Measurements from ENCODE around the gene TNFRSF21.

Gene TNFRSF21

DNA sequence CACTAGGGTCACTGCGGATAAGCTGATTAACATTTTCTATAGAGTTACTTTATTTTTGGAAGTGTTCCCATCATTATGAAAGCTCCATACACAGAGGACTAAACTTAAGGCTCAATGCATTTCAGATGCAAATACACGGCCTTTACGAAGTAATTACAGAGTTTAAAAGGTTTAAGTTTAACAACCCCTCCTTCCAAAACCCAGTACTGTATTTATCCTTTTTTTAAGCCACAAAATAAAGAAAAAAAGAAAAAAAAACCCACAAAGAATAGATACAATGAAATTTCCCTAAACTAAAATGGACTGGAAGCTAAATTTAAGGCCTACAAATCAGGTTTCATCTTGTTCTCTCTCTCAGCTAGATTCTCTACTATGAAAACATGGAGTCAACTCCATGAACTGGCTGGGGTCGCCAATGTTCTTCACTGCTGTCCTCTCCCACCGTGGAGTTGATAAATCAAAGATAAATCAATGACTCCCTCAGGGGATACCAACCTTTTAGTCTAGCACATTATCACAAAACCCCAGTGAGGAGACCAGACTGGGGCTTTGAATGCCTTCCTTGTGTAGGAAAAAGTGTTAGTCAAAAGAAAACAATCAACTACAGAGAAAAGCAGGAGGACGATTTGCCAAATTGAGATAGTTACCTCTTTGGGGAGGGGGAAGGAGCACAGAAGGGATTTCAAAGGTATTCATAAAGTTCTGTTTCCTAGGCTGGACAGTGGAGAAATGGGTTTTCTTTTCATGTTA, 52.5 kb downstream of the TNFRSF21 start:
- no peaks in the 10 kb centered on the region for H3K27me3 ChIP-seq (ENCODE audit: control insufficient read depth in 1 of 2, insufficient read depth in 2 of 2, low read length in 2 of 2)
- H3K4me3 ChIP-seq (ENCODE audit: low read depth in 1 of 2, low read length in 2 of 2) = no peak overlapping the region
- no peak overlapping the region for H3K27ac ChIP-seq (ENCODE audit: low read depth, low read length)
- peaks cover 0 to 6% of the 10 kb centered on the region in 2 donors for H3K36me3 ChIP-seq (ENCODE audit: control insufficient read depth in 1 of 2, insufficient read depth in 2 of 2, low read length in 2 of 2)
- no peaks in the 10 kb centered on the region for H3K4me1 ChIP-seq (ENCODE audit: control insufficient read depth in 1 of 2, insufficient read depth in 2 of 2, low read length in 2 of 2)
- H3K9ac ChIP-seq (ENCODE audit: low read depth in 1 of 2, low read length in 2 of 2) = no peak overlapping the region
- no peaks in the 10 kb centered on the region for H3K9me3 ChIP-seq (ENCODE audit: control insufficient read depth in 1 of 2, low read length in 2 of 2)

DNA sequence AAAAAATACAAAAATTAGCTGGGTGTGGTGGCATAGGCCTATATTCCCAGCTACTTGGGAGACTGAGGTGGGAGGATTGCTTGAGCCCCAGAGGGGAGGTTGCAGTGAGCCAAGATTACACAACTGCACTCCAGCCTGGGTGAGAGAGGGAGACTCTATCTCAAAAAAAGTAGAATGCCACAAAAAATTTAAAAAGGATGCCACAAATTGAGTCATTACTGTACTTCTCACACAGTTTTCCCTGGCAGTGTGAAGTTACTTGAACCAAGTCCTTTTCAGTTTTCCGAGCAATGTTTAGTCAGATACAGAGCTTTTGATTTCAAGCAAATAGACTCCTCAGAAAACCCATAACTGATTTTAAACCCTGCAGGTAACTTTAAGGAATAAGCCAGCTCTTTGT, 53.3 kb downstream of the TNFRSF21 start:
- no peaks in the 10 kb centered on the region for H3K27me3 ChIP-seq (ENCODE audit: control insufficient read depth in 1 of 2, insufficient read depth in 2 of 2, low read length in 2 of 2)
- peaks cover 0 to 6% of the 10 kb centered on the region in 2 donors for H3K36me3 ChIP-seq (ENCODE audit: control insufficient read depth in 1 of 2, insufficient read depth in 2 of 2, low read length in 2 of 2)
- H3K4me1 ChIP-seq (ENCODE audit: control insufficient read depth in 1 of 2, insufficient read depth in 2 of 2, low read length in 2 of 2) = no peaks in the 10 kb centered on the region
- no peak overlapping the region for H3K4me3 ChIP-seq (ENCODE audit: low read depth in 1 of 2, low read length in 2 of 2)
- no peak overlapping the region for H3K27ac ChIP-seq (ENCODE audit: low read depth, low read length)
- no peaks in the 10 kb centered on the region for H3K9me3 ChIP-seq (ENCODE audit: control insufficient read depth in 1 of 2, low read length in 2 of 2)
- no peak overlapping the region for H3K9ac ChIP-seq (ENCODE audit: low read depth in 1 of 2, low read length in 2 of 2)

DNA sequence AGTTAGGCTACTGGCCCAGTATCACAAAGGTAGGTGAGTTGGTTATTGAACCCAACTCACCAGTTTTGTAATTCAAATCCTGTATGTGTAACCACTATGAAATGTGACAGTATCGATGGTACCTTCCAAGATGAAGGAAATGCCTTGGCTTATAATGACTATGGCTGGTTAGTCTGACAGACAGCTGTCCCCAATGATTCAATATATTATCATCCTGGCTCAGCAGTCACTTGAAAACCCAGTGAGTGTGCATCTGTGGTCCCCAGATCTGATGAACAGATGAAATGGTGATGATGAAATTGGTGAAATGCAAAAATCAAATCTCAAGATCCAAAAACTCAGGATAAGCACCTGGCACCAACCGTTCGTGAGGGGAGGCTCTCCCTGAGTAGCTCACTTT, 54.8 kb downstream of the TNFRSF21 start:
- peaks cover 0 to 6% of the 10 kb centered on the region in 2 donors for H3K36me3 ChIP-seq (ENCODE audit: control insufficient read depth in 1 of 2, insufficient read depth in 2 of 2, low read length in 2 of 2)
- H3K9ac ChIP-seq (ENCODE audit: low read depth in 1 of 2, low read length in 2 of 2) = no peak overlapping the region
- H3K4me3 ChIP-seq (ENCODE audit: low read depth in 1 of 2, low read length in 2 of 2) = no peak overlapping the region
- no peaks in the 10 kb centered on the region for H3K4me1 ChIP-seq (ENCODE audit: control insufficient read depth in 1 of 2, insufficient read depth in 2 of 2, low read length in 2 of 2)
- no peaks in the 10 kb centered on the region for H3K27me3 ChIP-seq (ENCODE audit: control insufficient read depth in 1 of 2, insufficient read depth in 2 of 2, low read length in 2 of 2)
- no peak overlapping the region for H3K27ac ChIP-seq (ENCODE audit: low read depth, low read length)
- no peaks in the 10 kb centered on the region for H3K9me3 ChIP-seq (ENCODE audit: control insufficient read depth in 1 of 2, low read length in 2 of 2)

DNA sequence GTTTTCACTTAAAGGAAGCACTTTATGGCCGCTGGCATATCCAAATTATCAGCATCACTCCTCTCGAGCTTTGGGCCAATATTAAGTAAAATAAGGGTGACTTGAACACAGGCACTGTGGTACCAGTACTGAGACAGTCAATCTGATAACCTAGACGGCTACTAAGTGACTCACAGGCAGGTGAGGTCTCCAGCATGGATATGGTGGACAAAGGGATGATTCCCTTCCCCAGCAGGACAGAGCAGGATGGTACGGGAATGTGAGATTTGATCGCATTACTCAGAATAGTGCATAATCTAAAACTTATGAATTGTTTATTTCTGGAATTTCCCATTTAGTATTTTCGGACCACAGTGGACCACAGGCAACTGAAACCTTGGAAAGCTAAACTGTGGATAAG, 55.7 kb downstream of the TNFRSF21 start:
- Histone ChIP-seq H3K36me3 (ENCODE audit: control insufficient read depth in 1 of 2, insufficient read depth in 2 of 2, low read length in 2 of 2) (peaks cover 0 to 6% of the 10 kb centered on the region in 2 donors), H3K4me3 (ENCODE audit: low read depth in 1 of 2, low read length in 2 of 2) (no peak overlapping the region), H3K9me3 (ENCODE audit: control insufficient read depth in 1 of 2, low read length in 2 of 2) (no peaks in the 10 kb centered on the region), H3K27ac (ENCODE audit: low read depth, low read length) (no peak overlapping the region), H3K9ac (ENCODE audit: low read depth in 1 of 2, low read length in 2 of 2) (no peak overlapping the region), H3K4me1 (ENCODE audit: control insufficient read depth in 1 of 2, insufficient read depth in 2 of 2, low read length in 2 of 2) (no peaks in the 10 kb centered on the region), H3K27me3 (ENCODE audit: control insufficient read depth in 1 of 2, insufficient read depth in 2 of 2, low read length in 2 of 2) (no peaks in the 10 kb centered on the region)

DNA sequence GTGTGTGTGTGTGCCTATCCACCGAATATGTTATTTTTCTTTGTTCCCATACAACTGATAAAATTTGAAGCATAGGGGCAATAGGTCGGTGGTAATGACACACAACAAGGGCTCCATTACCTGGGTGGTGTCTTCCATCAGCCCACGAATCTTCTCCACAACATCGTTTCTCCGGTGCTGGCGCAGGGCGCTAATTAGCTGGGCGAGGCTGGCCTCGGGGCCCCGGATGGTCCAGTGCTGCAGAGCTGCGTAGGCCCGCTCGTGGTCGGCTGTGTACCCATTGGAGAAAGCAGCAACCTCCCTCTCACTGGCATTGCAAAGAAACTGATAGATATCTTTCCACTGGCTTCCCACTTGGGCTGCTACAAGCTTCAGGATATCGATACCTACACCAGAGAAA, 56.6 kb downstream of the TNFRSF21 start:
- Histone ChIP-seq H3K36me3 (ENCODE audit: control insufficient read depth in 1 of 2, insufficient read depth in 2 of 2, low read length in 2 of 2) (peaks cover 0 to 6% of the 10 kb centered on the region in 2 donors), H3K9ac (ENCODE audit: low read depth in 1 of 2, low read length in 2 of 2) (no peak overlapping the region), H3K9me3 (ENCODE audit: control insufficient read depth in 1 of 2, low read length in 2 of 2) (no peaks in the 10 kb centered on the region), H3K27me3 (ENCODE audit: control insufficient read depth in 1 of 2, insufficient read depth in 2 of 2, low read length in 2 of 2) (no peaks in the 10 kb centered on the region), H3K27ac (ENCODE audit: low read depth, low read length) (no peak overlapping the region), H3K4me3 (ENCODE audit: low read depth in 1 of 2, low read length in 2 of 2) (no peak overlapping the region), H3K4me1 (ENCODE audit: control insufficient read depth in 1 of 2, insufficient read depth in 2 of 2, low read length in 2 of 2) (peaks cover 0 to 6% of the 10 kb centered on the region in 2 donors)

DNA sequence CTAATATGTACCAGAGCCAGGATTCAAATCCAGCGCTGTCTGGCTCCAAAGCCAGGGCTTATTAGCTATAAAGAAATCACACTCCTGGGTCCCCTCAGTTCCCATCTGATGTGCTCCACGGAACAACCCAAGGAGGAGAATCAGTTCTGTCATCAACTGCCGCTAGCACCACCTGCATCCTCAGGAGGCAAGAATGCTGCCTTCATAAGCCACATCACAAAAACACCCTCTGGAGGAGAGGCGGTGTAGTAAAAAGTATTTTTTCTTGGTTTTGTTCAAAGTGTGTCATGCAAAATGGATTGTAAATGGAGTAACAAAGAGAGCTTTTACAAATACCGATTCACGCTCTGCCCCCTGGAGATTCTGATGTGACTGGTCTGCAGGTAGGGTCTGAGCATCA, 57.1 kb downstream of the TNFRSF21 start:
- Histone ChIP-seq H3K27me3 (ENCODE audit: control insufficient read depth in 1 of 2, insufficient read depth in 2 of 2, low read length in 2 of 2) (no peaks in the 10 kb centered on the region), H3K9ac (ENCODE audit: low read depth in 1 of 2, low read length in 2 of 2) (no peak overlapping the region), H3K4me1 (ENCODE audit: control insufficient read depth in 1 of 2, insufficient read depth in 2 of 2, low read length in 2 of 2) (peaks cover 0 to 6% of the 10 kb centered on the region in 2 donors)

DNA sequence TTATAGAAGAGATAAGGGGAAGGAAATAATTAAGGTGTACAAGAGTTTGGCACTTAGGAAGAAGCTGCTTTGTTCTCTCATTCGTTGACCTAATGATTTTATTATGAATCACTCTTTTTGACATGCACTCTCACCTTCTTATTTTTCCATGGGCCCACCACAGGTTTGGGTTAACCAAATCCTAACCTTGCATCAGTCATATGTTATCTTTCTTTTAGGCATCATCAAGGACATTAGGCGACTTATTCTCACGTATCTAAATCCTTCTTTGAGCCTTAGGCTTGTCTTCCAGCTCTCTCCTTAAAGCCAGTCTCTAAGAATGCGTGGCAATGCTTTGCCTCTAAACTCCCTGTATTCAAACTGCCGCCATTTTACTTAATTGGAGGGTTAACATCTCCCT, 58.3 kb downstream of the TNFRSF21 start:
- Histone ChIP-seq H3K4me3 (ENCODE audit: low read depth in 1 of 2, low read length in 2 of 2) (no peak overlapping the region), H3K4me1 (ENCODE audit: control insufficient read depth in 1 of 2, insufficient read depth in 2 of 2, low read length in 2 of 2) (peaks cover 11 to 17% of the 10 kb centered on the region in 2 donors), H3K9ac (ENCODE audit: low read depth in 1 of 2, low read length in 2 of 2) (no peak overlapping the region), H3K9me3 (ENCODE audit: control insufficient read depth in 1 of 2, low read length in 2 of 2) (no peaks in the 10 kb centered on the region), H3K27me3 (ENCODE audit: control insufficient read depth in 1 of 2, insufficient read depth in 2 of 2, low read length in 2 of 2) (no peaks in the 10 kb centered on the region), H3K36me3 (ENCODE audit: control insufficient read depth in 1 of 2, insufficient read depth in 2 of 2, low read length in 2 of 2) (peaks cover 0 to 6% of the 10 kb centered on the region in 2 donors), H3K27ac (ENCODE audit: low read depth, low read length) (no peak overlapping the region)

More for the DNA sequence above, 57.1 kb downstream of the TNFRSF21 start:
- H3K4me3 ChIP-seq (ENCODE audit: low read depth in 1 of 2, low read length in 2 of 2) = no peak overlapping the region
- no peak overlapping the region for H3K27ac ChIP-seq (ENCODE audit: low read depth, low read length)
- H3K36me3 ChIP-seq (ENCODE audit: control insufficient read depth in 1 of 2, insufficient read depth in 2 of 2, low read length in 2 of 2) = peaks cover 0 to 6% of the 10 kb centered on the region in 2 donors
- H3K9me3 ChIP-seq (ENCODE audit: control insufficient read depth in 1 of 2, low read length in 2 of 2) = no peaks in the 10 kb centered on the region

DNA sequence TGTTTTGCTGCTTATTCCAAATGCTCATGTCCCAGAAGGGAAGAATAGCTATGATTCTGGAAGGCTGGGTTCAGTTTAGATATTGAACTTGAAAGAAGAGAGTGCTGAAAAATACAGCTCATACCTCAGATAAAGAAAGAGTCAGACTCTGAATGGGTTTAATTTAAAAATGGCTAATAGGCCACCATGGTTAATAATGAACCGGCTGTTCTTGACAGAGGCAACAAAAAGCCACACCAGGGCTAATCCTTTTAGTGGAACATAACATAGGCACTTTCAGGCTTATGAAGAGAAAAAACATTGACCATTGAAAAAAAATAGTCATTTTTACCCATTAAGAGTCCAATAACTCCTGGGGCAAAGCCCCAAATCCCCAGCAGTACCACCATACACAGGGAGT, 59.4 kb downstream of the TNFRSF21 start:
- Histone ChIP-seq H3K9ac (ENCODE audit: low read depth in 1 of 2, low read length in 2 of 2) (no peak overlapping the region), H3K9me3 (ENCODE audit: control insufficient read depth in 1 of 2, low read length in 2 of 2) (no peaks in the 10 kb centered on the region), H3K4me3 (ENCODE audit: low read depth in 1 of 2, low read length in 2 of 2) (no peak overlapping the region), H3K27me3 (ENCODE audit: control insufficient read depth in 1 of 2, insufficient read depth in 2 of 2, low read length in 2 of 2) (no peaks in the 10 kb centered on the region), H3K4me1 (ENCODE audit: control insufficient read depth in 1 of 2, insufficient read depth in 2 of 2, low read length in 2 of 2) (peaks cover 14 to 24% of the 10 kb centered on the region in 2 donors), H3K27ac (ENCODE audit: low read depth, low read length) (no peak overlapping the region), H3K36me3 (ENCODE audit: control insufficient read depth in 1 of 2, insufficient read depth in 2 of 2, low read length in 2 of 2) (peaks cover 0 to 6% of the 10 kb centered on the region in 2 donors)

DNA sequence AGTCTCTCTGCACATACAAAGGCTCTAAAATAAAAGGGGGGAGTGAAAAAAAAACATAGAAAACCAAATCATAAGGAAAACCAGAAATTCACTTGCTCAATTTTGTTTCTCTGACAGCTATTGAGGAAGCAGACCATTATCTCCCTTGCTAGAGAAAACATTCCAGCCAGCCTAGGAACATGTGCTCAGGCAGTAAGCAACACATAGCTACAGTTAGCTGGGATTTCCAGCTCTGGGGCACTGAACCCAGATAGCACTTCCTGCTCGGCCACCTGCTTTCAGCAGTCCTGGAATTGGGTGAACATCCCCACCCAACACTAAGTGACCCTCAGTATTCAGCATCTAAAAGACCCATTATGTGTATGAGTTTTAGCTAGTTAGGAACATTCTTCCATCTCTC, 61.3 kb downstream of the TNFRSF21 start:
- H3K36me3 ChIP-seq (ENCODE audit: control insufficient read depth in 1 of 2, insufficient read depth in 2 of 2, low read length in 2 of 2) = peaks cover 0 to 6% of the 10 kb centered on the region in 2 donors
- no peak overlapping the region for H3K9ac ChIP-seq (ENCODE audit: low read depth in 1 of 2, low read length in 2 of 2)
- no peaks in the 10 kb centered on the region for H3K9me3 ChIP-seq (ENCODE audit: control insufficient read depth in 1 of 2, low read length in 2 of 2)
- H3K27me3 ChIP-seq (ENCODE audit: control insufficient read depth in 1 of 2, insufficient read depth in 2 of 2, low read length in 2 of 2) = no peaks in the 10 kb centered on the region
- H3K4me3 ChIP-seq (ENCODE audit: low read depth in 1 of 2, low read length in 2 of 2) = no peak overlapping the region
- H3K4me1 ChIP-seq (ENCODE audit: control insufficient read depth in 1 of 2, insufficient read depth in 2 of 2, low read length in 2 of 2) = peaks cover 14 to 24% of the 10 kb centered on the region in 2 donors
- H3K27ac ChIP-seq (ENCODE audit: low read depth, low read length) = no peak overlapping the region

DNA sequence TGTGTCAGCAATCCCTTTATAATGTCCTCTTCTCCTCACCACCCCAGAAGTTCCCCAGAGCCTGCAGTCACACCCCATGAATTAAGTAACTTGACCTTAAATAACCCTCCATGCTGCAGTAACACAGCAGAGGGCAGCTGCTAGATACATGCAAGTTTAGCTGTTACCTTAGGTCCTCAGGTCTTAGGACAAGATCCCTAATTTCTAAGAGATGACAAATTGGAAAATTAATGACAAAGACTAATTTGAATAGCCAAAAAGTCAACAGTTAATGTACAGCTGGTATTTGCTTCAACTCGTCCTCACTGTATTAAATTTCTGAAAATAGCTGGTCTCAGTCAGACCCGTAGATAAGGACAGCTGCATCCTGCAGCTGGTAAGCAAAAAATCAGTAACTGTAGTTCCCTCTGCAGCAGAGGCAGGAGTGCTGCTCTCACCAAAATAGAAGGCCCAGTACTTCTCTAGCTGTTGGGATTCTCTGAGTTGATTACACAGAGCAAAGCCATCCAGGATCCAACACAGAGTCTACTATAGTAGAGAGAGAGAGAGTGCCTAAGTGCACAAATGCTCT, 62.4 kb downstream of the TNFRSF21 start:
- Histone ChIP-seq H3K4me3 (ENCODE audit: low read depth in 1 of 2, low read length in 2 of 2) (no peak overlapping the region), H3K36me3 (ENCODE audit: control insufficient read depth in 1 of 2, insufficient read depth in 2 of 2, low read length in 2 of 2) (no peaks in the 10 kb centered on the region), H3K27ac (ENCODE audit: low read depth, low read length) (no peak overlapping the region), H3K9ac (ENCODE audit: low read depth in 1 of 2, low read length in 2 of 2) (no peak overlapping the region), H3K9me3 (ENCODE audit: control insufficient read depth in 1 of 2, low read length in 2 of 2) (no peaks in the 10 kb centered on the region), H3K27me3 (ENCODE audit: control insufficient read depth in 1 of 2, insufficient read depth in 2 of 2, low read length in 2 of 2) (no peaks in the 10 kb centered on the region), H3K4me1 (ENCODE audit: control insufficient read depth in 1 of 2, insufficient read depth in 2 of 2, low read length in 2 of 2) (peaks cover 18 to 25% of the 10 kb centered on the region in 2 donors)
